Measurements from ENCODE around the gene FIGNL2.
"Not testable (repeated sequence)": the region's sequence is repeated elsewhere in the genome, so short reads cannot be mapped to it uniquely, and the experiment has no call there.

FIGNL2 gene

DNA sequence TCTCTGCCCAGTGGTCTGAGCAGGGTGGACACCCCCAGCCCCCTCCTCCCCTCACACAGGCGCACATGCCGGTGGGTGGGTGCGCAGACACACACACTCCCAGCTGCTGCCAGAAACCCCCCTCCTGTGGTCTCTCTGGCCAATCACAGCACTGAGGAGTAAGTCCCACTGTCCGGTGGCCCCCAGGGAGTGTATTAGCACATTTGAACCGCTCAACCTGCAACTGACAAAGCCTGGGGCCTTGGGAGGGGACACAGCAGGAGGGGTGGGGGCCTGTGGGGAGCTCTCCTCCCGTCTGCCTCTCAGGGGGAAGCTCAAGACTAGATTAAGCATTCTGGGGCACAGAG, 11.7 kb downstream of the FIGNL2 start:
- no peak for DNase-seq (ENCODE audit: low read depth in 2 of 2, low spot score in 1 of 2)

DNA sequence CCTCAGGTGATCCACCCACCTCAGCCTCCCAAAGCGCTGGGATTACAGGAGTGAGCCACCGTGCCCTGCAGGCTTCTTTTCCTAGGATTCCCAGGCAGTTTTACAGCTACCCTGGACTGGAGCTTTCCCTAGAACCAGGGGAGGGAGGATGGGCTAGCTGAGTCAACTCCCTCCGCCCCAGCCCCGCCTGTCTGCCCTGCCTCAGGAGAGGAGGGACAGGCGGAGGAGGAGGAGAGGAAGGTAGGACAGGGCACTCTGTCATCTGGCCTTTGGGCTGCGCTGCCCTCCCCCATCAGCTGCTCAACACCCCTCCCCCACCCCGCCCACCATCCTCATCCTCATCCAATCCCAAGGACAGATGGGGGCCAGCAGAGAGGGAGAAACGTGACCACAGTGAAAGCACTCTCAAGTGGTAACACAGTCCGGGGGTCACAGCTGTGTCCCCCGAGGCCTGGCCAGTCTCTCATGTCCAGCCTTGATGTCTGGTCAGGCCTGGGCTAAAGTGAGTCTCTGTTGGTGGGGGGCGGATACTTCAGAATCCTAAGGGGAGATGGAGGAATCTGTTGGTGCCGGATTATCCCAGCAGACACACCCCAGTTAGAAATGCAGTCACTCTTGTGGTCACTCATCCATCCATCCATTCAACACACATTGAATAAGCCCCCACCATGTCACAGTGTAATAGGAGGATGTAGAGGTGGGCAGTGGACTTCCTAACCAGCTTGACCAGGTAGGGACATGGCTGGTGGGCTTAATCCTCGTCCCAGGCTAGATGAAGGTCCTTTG, 12.3 kb downstream of the FIGNL2 start:
- DNase-seq (ENCODE audit: low read depth in 2 of 2, low spot score in 1 of 2), result no peak

DNA sequence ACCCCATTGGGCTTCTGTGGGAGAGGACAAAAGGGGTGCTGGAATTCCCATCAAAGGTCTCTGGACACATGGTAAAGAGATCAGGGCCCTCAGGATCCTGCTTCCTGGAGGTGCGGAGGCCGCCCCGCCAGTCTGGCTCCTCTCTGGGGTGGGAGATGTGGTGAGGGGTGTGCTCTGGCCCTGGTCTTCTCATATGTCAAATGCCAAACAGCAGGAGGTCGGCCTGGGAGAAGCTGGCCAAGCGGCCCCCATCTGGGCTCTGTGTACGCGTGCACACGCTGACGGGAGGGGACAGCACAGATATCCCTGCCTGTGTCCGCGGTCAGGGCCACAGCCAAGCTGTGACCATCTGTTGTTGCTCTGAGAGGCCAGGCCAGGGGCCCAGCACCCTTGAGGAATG, 14.1 kb downstream of the FIGNL2 start:
- DNase-seq (ENCODE audit: low read depth in 2 of 2, low spot score in 1 of 2), result no peak

GRCh38 chr12:51833448-51834227, 14.9 kb downstream of the FIGNL2 start:
- DNase-seq (ENCODE audit: low read depth in 2 of 2, low spot score in 1 of 2), result no peak

DNA sequence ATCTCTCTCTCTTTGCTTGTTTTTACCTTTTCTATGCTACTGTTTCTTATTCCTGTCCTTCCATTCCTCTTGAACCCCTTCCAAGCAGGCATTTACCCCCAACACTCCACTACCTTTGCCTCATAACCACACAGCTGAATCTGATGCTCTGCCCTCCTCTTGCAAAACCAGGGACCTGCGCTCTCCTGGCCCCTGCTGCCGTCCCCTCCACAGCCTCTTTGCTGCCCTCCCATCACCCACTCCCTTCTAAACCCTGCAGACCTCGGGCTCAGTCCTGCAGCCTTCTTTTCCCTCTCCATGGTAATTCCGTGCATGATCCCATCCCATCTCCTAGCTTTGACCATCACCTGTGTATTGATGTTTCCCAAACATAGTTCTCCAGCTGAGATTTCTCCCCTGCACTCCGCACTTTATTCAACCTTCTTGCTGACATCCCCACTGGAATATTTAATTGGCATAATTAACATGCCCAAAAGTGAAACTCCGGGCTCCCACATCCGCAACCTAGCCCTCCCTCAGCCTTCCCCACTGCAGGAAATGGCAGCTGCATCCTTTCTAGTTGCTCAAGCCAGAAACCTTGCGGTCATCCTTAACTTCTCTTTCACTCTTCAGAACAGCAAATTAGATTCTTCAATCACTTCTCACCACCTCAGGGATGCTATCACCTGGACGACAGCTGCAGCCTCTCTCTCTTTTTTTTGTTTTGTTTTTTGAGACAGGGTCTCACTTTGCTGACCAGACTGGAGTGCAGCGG, 16.0 kb downstream of the FIGNL2 start:
- DNase-seq (ENCODE audit: low read depth in 2 of 2, low spot score in 1 of 2), result no peak

DNA sequence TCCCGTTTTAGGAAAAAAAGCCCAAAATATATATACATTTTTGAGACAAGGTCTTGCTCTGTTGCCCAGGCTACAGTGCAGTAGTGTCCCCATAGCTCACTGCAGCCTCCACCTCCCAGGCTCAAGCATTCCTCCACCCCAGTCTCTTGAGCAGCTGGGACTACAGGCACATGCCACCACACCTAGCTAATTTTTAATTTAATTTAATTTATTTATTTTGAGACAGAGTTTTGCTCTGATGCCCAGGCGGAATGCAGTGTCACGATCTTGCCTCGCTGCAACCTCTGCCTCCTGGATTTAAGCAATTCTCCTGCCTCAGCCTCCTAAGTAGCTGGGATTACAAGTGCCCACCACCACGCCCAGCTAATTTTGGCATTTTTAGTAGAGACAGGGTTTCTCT, 16.7 kb downstream of the FIGNL2 start:
- DNase-seq (ENCODE audit: low read depth in 2 of 2, low spot score in 1 of 2), result not testable (repeated sequence)

GRCh38 chr12:51829641-51830040, 18.9 kb downstream of the FIGNL2 start:
- no peak for DNase-seq (ENCODE audit: low read depth in 2 of 2, low spot score in 1 of 2)

- no peak for DNase-seq (ENCODE audit: low read depth in 2 of 2, low spot score in 1 of 2)
Measured at GRCh38 chr12:51829011-51829481, 19.5 kb downstream of the FIGNL2 start.

- no peak for DNase-seq (ENCODE audit: low read depth in 2 of 2, low spot score in 1 of 2)
Measured at GRCh38 chr12:51827925-51828818, 20.3 kb downstream of the FIGNL2 start.

- DNase-seq (ENCODE audit: low read depth in 2 of 2, low spot score in 1 of 2), result no peak
Measured at GRCh38 chr12:51826881-51827280, 21.6 kb downstream of the FIGNL2 start.

- no peak for DNase-seq (ENCODE audit: low read depth in 2 of 2, low spot score in 1 of 2)
Measured at GRCh38 chr12:51825216-51825615, 23.3 kb downstream of the FIGNL2 start.

DNA sequence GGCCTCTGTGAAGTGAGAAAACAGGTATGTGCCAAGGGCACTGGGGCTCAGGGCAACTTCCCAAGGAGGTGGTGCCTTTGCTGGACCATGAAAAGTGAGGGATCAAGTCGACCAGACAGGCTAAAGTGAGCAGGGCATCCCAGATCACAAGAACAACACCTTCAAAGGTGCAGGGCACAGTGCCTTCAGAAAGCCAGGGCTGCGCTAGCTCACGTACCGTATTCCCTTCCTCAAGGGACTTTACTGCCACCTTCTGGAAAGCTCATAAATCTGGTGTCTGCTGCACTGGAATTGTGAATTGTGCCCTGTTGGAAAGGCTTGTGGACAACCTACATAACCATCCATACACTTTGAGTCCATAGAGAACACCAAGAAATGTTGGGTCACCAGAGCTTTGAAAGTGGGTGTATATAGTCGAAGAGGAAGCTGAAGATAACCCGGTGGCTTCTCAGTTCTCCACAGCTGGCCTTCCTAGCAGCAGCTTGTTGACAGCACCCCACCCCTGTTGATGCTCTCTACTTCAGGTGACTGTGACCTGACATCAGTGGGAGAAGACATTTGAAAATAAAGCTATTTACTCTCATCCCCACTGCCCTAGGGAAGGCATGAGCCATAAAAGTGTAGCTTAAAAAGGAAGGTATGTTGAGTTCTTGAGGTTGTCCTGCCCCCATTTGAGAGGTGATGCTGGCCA, 24.5 kb downstream of the FIGNL2 start:
- no peak for DNase-seq (ENCODE audit: low read depth in 2 of 2, low spot score in 1 of 2)

DNA sequence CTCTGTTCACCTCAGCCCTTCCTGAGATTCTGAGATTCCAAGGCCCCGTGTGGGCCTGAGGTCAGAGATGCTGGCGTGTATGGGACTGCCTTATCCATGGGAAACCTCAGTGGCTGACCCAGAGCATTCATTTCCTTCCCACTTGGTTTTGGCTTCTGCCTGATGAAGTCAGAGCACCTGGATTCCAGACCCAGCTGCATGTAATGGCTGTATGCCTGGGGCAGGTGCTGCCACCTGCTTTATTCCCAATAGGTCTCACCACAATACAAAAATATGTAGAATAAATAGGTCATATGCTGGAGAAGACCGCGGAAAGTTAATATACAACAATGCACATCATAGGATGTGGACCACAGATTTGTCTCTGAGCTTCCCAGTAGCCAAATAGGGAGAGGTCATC, 25.6 kb downstream of the FIGNL2 start:
- no peak for DNase-seq (ENCODE audit: low read depth in 2 of 2, low spot score in 1 of 2)

DNA sequence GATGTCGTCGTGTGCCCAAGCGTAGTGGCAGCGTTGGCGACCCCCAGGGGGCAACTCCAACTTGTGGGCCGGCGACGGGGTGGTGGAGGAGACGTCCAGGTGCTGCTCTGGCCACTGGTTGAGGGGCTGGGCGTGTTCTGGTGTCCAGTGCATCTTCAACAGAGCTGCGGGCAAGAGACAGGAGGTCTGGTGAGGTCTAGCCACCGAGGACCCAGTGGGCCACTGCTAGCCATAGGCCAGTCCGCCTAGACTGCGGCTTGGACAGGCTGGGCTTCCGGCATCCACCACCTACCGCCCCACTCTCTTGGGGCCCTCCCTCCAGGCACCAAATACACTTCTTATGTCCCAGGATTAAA, 26.3 kb downstream of the FIGNL2 start:
- no peak for DNase-seq (ENCODE audit: low read depth in 2 of 2, low spot score in 1 of 2)

- peak in 1 of 2 donors; percentile 14 for DNase-seq (ENCODE audit: low read depth in 2 of 2, low spot score in 1 of 2)
Measured at GRCh38 chr12:51821440-51822260, 26.9 kb downstream of the FIGNL2 start.

- DNase-seq (ENCODE audit: low read depth in 2 of 2, low spot score in 1 of 2), result peak; percentile 49 to 68
Measured at GRCh38 chr12:51820526-51821439, 27.7 kb downstream of the FIGNL2 start.

DNA sequence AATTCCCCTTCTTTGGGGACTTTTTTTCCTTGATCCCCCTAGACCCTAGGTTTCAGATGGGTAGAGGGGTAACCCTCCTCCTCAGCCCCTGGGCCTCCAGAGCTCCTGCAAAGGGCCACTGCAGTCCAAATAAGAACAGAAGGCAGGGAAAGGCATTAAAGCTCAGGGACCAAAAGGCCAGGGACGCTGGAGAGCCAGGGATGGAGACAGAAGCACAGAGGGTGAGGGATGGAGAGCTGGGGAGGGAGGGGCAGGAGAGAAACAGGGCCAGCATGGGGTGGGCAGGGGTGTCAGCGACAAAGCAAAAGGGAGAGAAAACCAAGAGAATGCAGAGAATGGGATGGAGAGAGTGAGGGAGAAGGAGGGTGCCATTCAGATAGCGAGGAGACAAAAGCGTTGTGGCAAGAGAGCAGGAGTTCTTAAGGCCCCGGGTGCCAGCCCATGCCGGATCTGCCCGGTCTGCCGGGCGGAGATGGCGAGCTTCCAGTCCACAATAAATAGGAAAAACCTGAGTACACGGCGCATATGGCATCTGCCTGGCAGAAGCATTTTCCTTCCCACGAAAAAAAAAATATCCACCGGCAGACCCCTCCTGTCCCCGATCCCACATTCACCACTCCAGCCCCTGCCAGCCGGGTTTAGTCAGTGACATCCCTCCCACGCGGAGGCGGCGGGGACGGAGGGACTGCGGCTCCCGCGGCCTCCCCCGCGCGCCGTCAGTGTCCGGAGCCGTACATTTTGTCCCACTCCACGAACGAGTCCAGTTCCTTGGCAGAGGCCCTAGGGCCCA, 28.6 kb downstream of the FIGNL2 start:
- no peak for DNase-seq (ENCODE audit: low read depth in 2 of 2, low spot score in 1 of 2)
